ENCODE results near the gene MLLT3. TPM values are rescaled to one million over a fixed set of nuclear protein-coding genes. Genes with fewer than 3 reads are reported as not detected.

The MLLT3 gene
- total and polyA plus RNA-seq, 2 donors (not counting 1 experiment from before 2014, with no cell fraction given), result 37.3 to 43.8 TPM

DNA sequence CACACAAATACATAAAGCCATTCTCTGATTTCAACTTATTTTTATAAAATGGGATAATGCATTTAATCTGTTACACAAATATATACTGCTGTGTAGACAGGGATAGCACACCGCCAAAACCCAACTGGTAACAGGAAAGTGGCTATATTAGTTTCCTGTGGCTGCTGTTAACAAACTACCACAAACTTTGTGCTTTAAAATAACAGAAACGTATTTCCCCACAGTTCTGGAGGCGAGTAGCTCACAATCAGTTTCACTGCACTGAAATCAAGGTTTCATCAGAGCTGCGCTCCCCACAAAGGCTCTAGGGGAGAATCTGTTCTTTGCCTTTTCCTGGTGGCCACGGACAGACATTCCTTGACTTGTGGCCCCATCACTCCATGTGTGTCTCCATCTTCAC, 94.0 kb downstream of the MLLT3 start:
- TF ChIP-seq, protein P1, sequence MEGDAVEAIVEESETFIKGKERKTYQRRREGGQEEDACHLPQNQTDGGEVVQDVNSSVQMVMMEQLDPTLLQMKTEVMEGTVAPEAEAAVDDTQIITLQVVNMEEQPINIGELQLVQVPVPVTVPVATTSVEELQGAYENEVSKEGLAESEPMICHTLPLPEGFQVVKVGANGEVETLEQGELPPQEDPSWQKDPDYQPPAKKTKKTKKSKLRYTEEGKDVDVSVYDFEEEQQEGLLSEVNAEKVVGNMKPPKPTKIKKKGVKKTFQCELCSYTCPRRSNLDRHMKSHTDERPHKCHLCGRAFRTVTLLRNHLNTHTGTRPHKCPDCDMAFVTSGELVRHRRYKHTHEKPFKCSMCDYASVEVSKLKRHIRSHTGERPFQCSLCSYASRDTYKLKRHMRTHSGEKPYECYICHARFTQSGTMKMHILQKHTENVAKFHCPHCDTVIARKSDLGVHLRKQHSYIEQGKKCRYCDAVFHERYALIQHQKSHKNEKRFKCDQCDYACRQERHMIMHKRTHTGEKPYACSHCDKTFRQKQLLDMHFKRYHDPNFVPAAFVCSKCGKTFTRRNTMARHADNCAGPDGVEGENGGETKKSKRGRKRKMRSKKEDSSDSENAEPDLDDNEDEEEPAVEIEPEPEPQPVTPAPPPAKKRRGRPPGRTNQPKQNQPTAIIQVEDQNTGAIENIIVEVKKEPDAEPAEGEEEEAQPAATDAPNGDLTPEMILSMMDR (conservative IDR thresholded peaks at IDR 0.05 in 1 of 2, IDR thresholded peaks at IDR 0.05 in 1 of 2; ENCODE audit: low read depth in 1 of 2, low read length in 2 of 2), result no peak
- Histone ChIP-seq H3K27me3 (ENCODE audit: control insufficient read depth, insufficient read depth, low read length) (no peaks in the 10 kb centered on the region), H4K20me1 (ENCODE audit: control insufficient read depth, extremely low read depth, insufficient read depth, low read length) (no peaks in the 10 kb centered on the region)

DNA sequence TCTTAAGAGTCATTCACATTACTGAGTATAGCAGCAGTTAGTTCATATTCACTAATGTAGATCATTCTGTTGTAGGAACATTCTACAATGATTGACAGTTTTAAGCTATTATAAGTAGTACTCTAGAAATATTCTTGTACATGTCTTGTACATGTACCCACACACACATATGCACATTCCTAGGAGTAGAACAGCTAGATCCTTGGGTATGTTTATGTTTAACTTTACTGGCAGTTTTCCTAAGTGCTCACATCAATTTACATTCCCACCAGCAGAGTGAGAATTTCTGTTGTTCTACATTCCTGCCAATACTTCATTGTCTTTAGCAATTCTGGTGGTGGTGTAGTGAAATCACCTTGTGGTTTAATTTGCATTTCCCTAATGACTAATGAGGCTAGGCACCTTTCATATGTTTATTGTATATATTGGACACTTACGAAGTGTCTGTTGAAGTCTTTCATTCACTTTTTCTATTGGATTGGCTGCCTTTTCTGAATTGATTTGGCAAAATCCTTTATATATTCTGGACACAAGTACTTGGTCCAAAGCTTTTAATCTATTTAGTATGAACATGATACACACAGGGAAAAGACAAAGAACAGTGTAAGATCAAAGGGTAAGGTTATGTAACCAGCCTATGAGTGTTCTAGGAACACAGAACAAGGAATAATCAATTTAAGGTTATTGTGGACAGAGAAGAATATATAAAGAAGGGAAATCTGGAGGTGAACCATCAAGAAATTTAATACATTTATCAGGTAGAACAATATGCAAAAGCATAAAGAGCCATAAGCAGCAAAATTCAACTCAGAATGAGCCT, 95.6 kb downstream of the MLLT3 start:
- Histone ChIP-seq H3K27ac (ENCODE audit: insufficient read depth, low read length) (no peak overlapping the region), H3K9ac (ENCODE audit: insufficient read depth, low read length) (no peak overlapping the region), H4K20me1 (ENCODE audit: control insufficient read depth, extremely low read depth, insufficient read depth, low read length) (no peaks in the 10 kb centered on the region), H3K9me3 (ENCODE audit: control insufficient read depth, insufficient read depth, low read depth, low read length) (no peaks in the 10 kb centered on the region), H3K4me3 (replicated peaks in 1 of 4; ENCODE audit: control extremely low read depth in 1 of 4, insufficient read depth in 1 of 4, low read depth in 3 of 4, low read length in 4 of 4) (no peak overlapping the region), H2AFZ (ENCODE audit: low read length) (no peak overlapping the region), H3K4me2 (ENCODE audit: extremely low read depth, insufficient read depth, low read length) (no peak overlapping the region), H3K27me3 (ENCODE audit: control insufficient read depth, insufficient read depth, low read length) (no peaks in the 10 kb centered on the region), H3K36me3 (ENCODE audit: control insufficient read depth, insufficient read depth, low read length) (no peaks in the 10 kb centered on the region), H3K79me2 (ENCODE audit: control insufficient read depth, insufficient read depth, low read length) (no peaks in the 10 kb centered on the region), H3K4me1 (ENCODE audit: control insufficient read depth, extremely low read depth, insufficient read depth, low read length) (no peaks in the 10 kb centered on the region)
- peak; percentile 21 to 69 for DNase-seq (ENCODE audit: low read depth in 2 of 2)
- no peak for TF ChIP-seq EZH2 (IDR thresholded peaks at IDR 0.05; ENCODE audit: low read length, missing control alignments)
- TF ChIP-seq, protein P1 (conservative IDR thresholded peaks at IDR 0.05 in 1 of 2, IDR thresholded peaks at IDR 0.05 in 1 of 2; ENCODE audit: low read depth in 1 of 2, low read length in 2 of 2), result peak in 1 of 2 donors; percentile 12

More for the DNA sequence above, 94.0 kb downstream of the MLLT3 start:
- no peaks in the 10 kb centered on the region for H3K9me3 ChIP-seq (ENCODE audit: control insufficient read depth, insufficient read depth, low read depth, low read length)
- no peak overlapping the region for H3K4me3 ChIP-seq (replicated peaks in 1 of 4; ENCODE audit: control extremely low read depth in 1 of 4, insufficient read depth in 1 of 4, low read depth in 3 of 4, low read length in 4 of 4)
- DNase-seq (ENCODE audit: low read depth in 2 of 2), result no peak
- H3K9ac ChIP-seq (ENCODE audit: insufficient read depth, low read length), result no peak overlapping the region
- H3K4me2 ChIP-seq (ENCODE audit: extremely low read depth, insufficient read depth, low read length), result no peak overlapping the region
- H2AFZ ChIP-seq (ENCODE audit: low read length), result no peak overlapping the region
- H3K4me1 ChIP-seq (ENCODE audit: control insufficient read depth, extremely low read depth, insufficient read depth, low read length), result no peaks in the 10 kb centered on the region
- H3K36me3 ChIP-seq (ENCODE audit: control insufficient read depth, insufficient read depth, low read length), result no peaks in the 10 kb centered on the region
- H3K79me2 ChIP-seq (ENCODE audit: control insufficient read depth, insufficient read depth, low read length), result no peaks in the 10 kb centered on the region
- no peak overlapping the region for H3K27ac ChIP-seq (ENCODE audit: insufficient read depth, low read length)

DNA sequence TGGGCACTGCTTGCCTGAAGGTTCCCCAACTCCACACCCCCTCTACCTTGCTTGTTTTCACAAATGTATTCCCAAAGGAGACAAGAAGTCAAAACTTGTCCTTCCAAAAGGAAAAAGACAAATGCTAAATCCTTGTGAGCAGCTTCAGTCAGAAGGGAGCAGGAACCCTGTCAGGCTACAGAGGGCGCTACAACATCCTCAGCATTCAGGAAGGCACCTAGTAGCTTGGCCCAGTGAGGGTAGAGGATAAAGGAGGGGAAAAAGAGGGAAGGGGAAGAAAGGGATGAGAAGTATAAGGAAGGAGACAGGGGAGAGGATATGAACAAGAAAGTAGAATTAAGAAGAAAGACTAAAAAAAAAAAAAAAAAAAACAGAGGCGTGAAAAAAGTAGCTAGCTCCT, 97.5 kb downstream of the MLLT3 start:
- DNase-seq (ENCODE audit: low read depth in 2 of 2), result no peak
- Histone ChIP-seq H3K27me3 (ENCODE audit: control insufficient read depth, insufficient read depth, low read length) (no peaks in the 10 kb centered on the region), H3K27ac (ENCODE audit: insufficient read depth, low read length) (no peak overlapping the region), H3K4me3 (replicated peaks in 1 of 4; ENCODE audit: control extremely low read depth in 1 of 4, insufficient read depth in 1 of 4, low read depth in 3 of 4, low read length in 4 of 4) (no peak overlapping the region), H2AFZ (ENCODE audit: low read length) (no peak overlapping the region), H4K20me1 (ENCODE audit: control insufficient read depth, extremely low read depth, insufficient read depth, low read length) (no peaks in the 10 kb centered on the region), H3K9me3 (ENCODE audit: control insufficient read depth, insufficient read depth, low read depth, low read length) (no peaks in the 10 kb centered on the region), H3K4me2 (ENCODE audit: extremely low read depth, insufficient read depth, low read length) (no peak overlapping the region), H3K36me3 (ENCODE audit: control insufficient read depth, insufficient read depth, low read length) (no peaks in the 10 kb centered on the region), H3K9ac (ENCODE audit: insufficient read depth, low read length) (no peak overlapping the region), H3K79me2 (ENCODE audit: control insufficient read depth, insufficient read depth, low read length) (no peaks in the 10 kb centered on the region), H3K4me1 (ENCODE audit: control insufficient read depth, extremely low read depth, insufficient read depth, low read length) (no peaks in the 10 kb centered on the region)
- TF ChIP-seq EZH2 (IDR thresholded peaks at IDR 0.05; ENCODE audit: low read length, missing control alignments), result no peak
- TF ChIP-seq, protein P1 (conservative IDR thresholded peaks at IDR 0.05 in 1 of 2, IDR thresholded peaks at IDR 0.05 in 1 of 2; ENCODE audit: low read depth in 1 of 2, low read length in 2 of 2), result peak; percentile 8 to 37
